Mucosa of rectum (tissue), 2 donors: ENCODE results near the gene MFAP1.
"Not testable (repeated sequence)": the region's sequence is repeated elsewhere in the genome, so short reads cannot be mapped to it uniquely, and the experiment has no call there.

Source experiments
- H3K27ac ChIP-seq, 2 donors: one replicate each; pipeline ENCODE4 v1.7.0; 2013; ENCODE audit warnings: inconsistent platforms in 2 of 2, low read depth in 2 of 2, low read length in 2 of 2
- H3K27me3 ChIP-seq, 2 donors: one replicate each; pipeline ENCODE4 v1.7.0; 2013; ENCODE audit warnings: low read length in 2 of 2; ENCODE audit not compliant: control insufficient read depth in 2 of 2, insufficient read depth in 2 of 2
- H3K36me3 ChIP-seq, 2 donors: one replicate each; pipeline ENCODE4 v1.7.0; 2013; ENCODE audit warnings: low read length in 2 of 2; ENCODE audit not compliant: control insufficient read depth in 2 of 2, insufficient read depth in 2 of 2
- H3K4me1 ChIP-seq, 2 donors: one replicate each; pipeline ENCODE4 v1.7.0; 2013; ENCODE audit warnings: low read length in 2 of 2, mild to moderate bottlenecking in 1 of 2; ENCODE audit not compliant: control insufficient read depth in 2 of 2, insufficient read depth in 2 of 2
- H3K4me3 ChIP-seq, 2 donors: one replicate each; pipeline ENCODE4 v1.7.0; 2013; ENCODE audit warnings: low read length in 2 of 2
- H3K9ac ChIP-seq, 2 donors: one replicate each; pipeline ENCODE4 v1.7.0; 2013; ENCODE audit warnings: low read length in 2 of 2, low read depth in 1 of 2, mild to moderate bottlenecking in 1 of 2
- H3K9me3 ChIP-seq, 2 donors: one replicate each; pipeline ENCODE4 v1.7.0; 2013; ENCODE audit warnings: low read length in 2 of 2; ENCODE audit not compliant: control insufficient read depth in 2 of 2
- donor health status: healthy.
- donor health status: Normal muscosa, but diverticular disease.

MFAP1 gene

GRCh38 chr15:43825305-43825704 lies 815 bp upstream of the MFAP1 start:
- H3K9me3 ChIP-seq, H3K36me3 ChIP-seq, H3K9ac ChIP-seq, H3K27me3 ChIP-seq, H3K4me3 ChIP-seq, H3K27ac ChIP-seq: not testable (repeated sequence)
- H3K4me1 ChIP-seq = peaks cover 12 to 26% of the 10 kb centered on the region in 2 donors

GRCh38 chr15:43821505-43821904 lies 3.0 kb downstream of the MFAP1 start:
- peaks cover 9 to 10% of the 10 kb centered on the region in 2 donors for H3K36me3 ChIP-seq
- no peaks in the 10 kb centered on the region for H3K27me3 ChIP-seq
- no peak overlapping the region for H3K4me3 ChIP-seq
- peaks cover 12 to 18% of the 10 kb centered on the region in 2 donors for H3K4me1 ChIP-seq
- no peak overlapping the region for H3K27ac ChIP-seq
- no peak overlapping the region for H3K9ac ChIP-seq
- no peaks in the 10 kb centered on the region for H3K9me3 ChIP-seq

- not testable (repeated sequence) for H3K27me3 ChIP-seq, H3K4me1 ChIP-seq, H3K9ac ChIP-seq, H3K4me3 ChIP-seq, H3K27ac ChIP-seq, H3K9me3 ChIP-seq
- peaks cover 52 to 53% of the 10 kb centered on the region in 2 donors for H3K36me3 ChIP-seq
These were observed 9.4 kb downstream of the MFAP1 start for GRCh38 chr15:43815064-43815463.

- Histone ChIP-seq H3K27ac (no peak overlapping the region), H3K36me3 (peaks cover 66 to 68% of the 10 kb centered on the region in 2 donors), H3K9ac (no peak overlapping the region), H3K4me3 (no peak overlapping the region), H3K4me1 (no peaks in the 10 kb centered on the region), H3K9me3 (no peaks in the 10 kb centered on the region), H3K27me3 (no peaks in the 10 kb centered on the region)
These were observed 15.4 kb downstream of the MFAP1 start for GRCh38 chr15:43808960-43809678.

GRCh38 chr15:43808435-43808950 lies 16.0 kb downstream of the MFAP1 start:
- H3K27ac ChIP-seq = peak overlapping the region in 1 of 2 donors; percentile 48
- H3K9ac ChIP-seq = no peak overlapping the region
- H3K27me3 ChIP-seq = no peaks in the 10 kb centered on the region
- peaks cover 60 to 64% of the 10 kb centered on the region in 2 donors for H3K36me3 ChIP-seq
- no peaks in the 10 kb centered on the region for H3K9me3 ChIP-seq
- H3K4me1 ChIP-seq = no peaks in the 10 kb centered on the region
- H3K4me3 ChIP-seq = no peak overlapping the region

- not testable (repeated sequence) for H3K9ac ChIP-seq, H3K4me3 ChIP-seq, H3K27me3 ChIP-seq, H3K9me3 ChIP-seq, H3K27ac ChIP-seq
- H3K36me3 ChIP-seq = peaks cover 25 to 46% of the 10 kb centered on the region in 2 donors
- H3K4me1 ChIP-seq = peaks cover 27 to 29% of the 10 kb centered on the region in 2 donors
These were observed 21.8 kb downstream of the MFAP1 start for GRCh38 chr15:43802676-43803075.

- peaks cover 29 to 34% of the 10 kb centered on the region in 2 donors for H3K4me1 ChIP-seq
- H3K36me3 ChIP-seq = peaks cover 33 to 52% of the 10 kb centered on the region in 2 donors
These were observed 24.0 kb downstream of the MFAP1 start, which contains the start of gene HYPK for GRCh38 chr15:43800286-43801141. TSS of gene HYPK (plus strand) at chr15:43800599. CDS start at chr15:43800623, 24 bp downstream.

GRCh38 chr15:43799945-43800285 lies 24.6 kb downstream of the MFAP1 start, which contains the start of gene SERINC4:
TSS of gene SERINC4 (minus strand) at chr15:43800220. CDS start at chr15:43799986, 234 bp downstream.
- Histone ChIP-seq H3K4me1 (peaks cover 29 to 35% of the 10 kb centered on the region in 2 donors), H3K9ac (peak within 1 kb of the TSS; percentile 93 to 98), H3K9me3 (no peaks in the 10 kb centered on the region), H3K27ac (peak within 1 kb of the TSS; percentile 93 to 95), H3K27me3 (no peaks in the 10 kb centered on the region), H3K4me3 (peak within 1 kb of the TSS; percentile 95 to 98), H3K36me3 (peaks cover 31 to 54% of the 10 kb centered on the region in 2 donors)

More at GRCh38 chr15:43800286-43801141, 24.0 kb downstream of the MFAP1 start, which contains the start of gene HYPK:
- peak within 1 kb of the TSS; percentile 93 to 98 for H3K9ac ChIP-seq
- H3K27me3 ChIP-seq = no peaks in the 10 kb centered on the region
- H3K27ac ChIP-seq = peak within 1 kb of the TSS; percentile 93 to 95
- no peaks in the 10 kb centered on the region for H3K9me3 ChIP-seq
- peak within 1 kb of the TSS; percentile 95 to 98 for H3K4me3 ChIP-seq

GRCh38 chr15:43799209-43799944 lies 25.1 kb downstream of the MFAP1 start:
- Histone ChIP-seq H3K9me3 (no peaks in the 10 kb centered on the region), H3K4me1 (peaks cover 33 to 38% of the 10 kb centered on the region in 2 donors), H3K4me3 (peak overlapping the region; percentile 95 to 98), H3K36me3 (peaks cover 31 to 56% of the 10 kb centered on the region in 2 donors), H3K27me3 (no peaks in the 10 kb centered on the region), H3K27ac (peak overlapping the region; percentile 93 to 95), H3K9ac (peak overlapping the region; percentile 64 to 93)
